CD14-positive monocyte (primary cell): ENCODE measurements around the gene GDPGP1. TPM values are rescaled to one million over a fixed set of nuclear protein-coding genes. Genes with fewer than 3 reads are reported as not detected.
A peak's percentile ranks its signal among the peaks of the same experiment; 100 is the strongest.

Source experiments
- DNase-seq, 3 donors: peaks; one replicate each; pipeline ENCODE4 v3.0.0-alpha.2; 2011 to 2022
- H2AFZ ChIP-seq: 2 replicates; pipeline ENCODE4 v1.6.0; 2012; ENCODE audit warnings: mild to moderate bottlenecking, low read depth, low read length, inconsistent platforms; ENCODE audit not compliant: insufficient read depth, poor library complexity, severe bottlenecking
- H3K27ac ChIP-seq, 2 donors: 1 replicate in 1 of 2; 2 replicates in 1 of 2; pipeline ENCODE4 v1.5.1; 2012 to 2013; ENCODE audit warnings: low read length in 2 of 2, control low read depth in 1 of 2, inconsistent platforms in 1 of 2, low read depth in 1 of 2, mild to moderate bottlenecking in 1 of 2
- H3K27me3 ChIP-seq, 2 donors: one replicate each; pipeline versions ENCODE4 v1.6.0 to v1.6.1; 2011 to 2013; ENCODE audit warnings: low read length in 2 of 2; ENCODE audit not compliant: control insufficient read depth in 2 of 2, insufficient read depth in 2 of 2
- H3K36me3 ChIP-seq, 2 donors: replicated peaks in 1 of 2; 1 replicate in 1 of 2; 2 replicates in 1 of 2; pipeline versions ENCODE4 v1.5.1 to v1.6.1; 2012 to 2013; ENCODE audit warnings: low read length in 2 of 2, control low read depth in 1 of 2, inconsistent platforms in 1 of 2, mild to moderate bottlenecking in 1 of 2; ENCODE audit not compliant: insufficient read depth in 2 of 2, control insufficient read depth in 1 of 2
- H3K4me1 ChIP-seq, 2 donors: 1 replicate in 1 of 2; 2 replicates in 1 of 2; pipeline versions ENCODE4 v1.5.1 to v1.6.1; 2012 to 2013; ENCODE audit warnings: low read length in 2 of 2, control low read depth in 1 of 2, inconsistent platforms in 1 of 2, mild to moderate bottlenecking in 1 of 2, moderate library complexity in 1 of 2; ENCODE audit not compliant: insufficient read depth in 2 of 2, control insufficient read depth in 1 of 2
- H3K4me2 ChIP-seq: replicated peaks from 2 replicates; pipeline ENCODE3; 2012; ENCODE audit warnings: low read length, moderate library complexity, mild to moderate bottlenecking; ENCODE audit not compliant: poor library complexity, severe bottlenecking; ENCODE audit errors: extremely low read depth
- H3K4me3 ChIP-seq, 3 experiments: fragments of 200-600 bp in 1 of 3; sonication (generic) in 1 of 3; replicated peaks in 1 of 3; 1 replicate in 2 of 3; 2 replicates in 1 of 3; pipeline ENCODE4 v1.5.1; 2011 to 2013; ENCODE audit warnings: low read length in 3 of 3, mild to moderate bottlenecking in 3 of 3, control low read depth in 2 of 3, low read depth in 2 of 3, inconsistent platforms in 1 of 3, moderate library complexity in 1 of 3
- H3K79me2 ChIP-seq: 2 replicates; pipeline ENCODE4 v1.6.0; 2012; ENCODE audit warnings: mild to moderate bottlenecking, control low read depth, inconsistent platforms, low read length, moderate library complexity; ENCODE audit not compliant: insufficient read depth
- H3K9ac ChIP-seq: 2 replicates; pipeline ENCODE4 v1.6.0; 2017; ENCODE audit warnings: low read length, mild to moderate bottlenecking; ENCODE audit not compliant: insufficient read depth, poor library complexity, severe bottlenecking
- H3K9me3 ChIP-seq, 2 donors: replicated peaks in 1 of 2; 1 replicate in 1 of 2; 2 replicates in 1 of 2; pipeline versions ENCODE4 v1.5.1 to v1.6.1; 2012 to 2013; ENCODE audit warnings: low read length in 2 of 2, control low read depth in 1 of 2; ENCODE audit not compliant: control insufficient read depth in 1 of 2, insufficient read depth in 1 of 2
- H4K20me1 ChIP-seq: 2 replicates; pipeline ENCODE4 v1.6.0; 2012; ENCODE audit warnings: mild to moderate bottlenecking, low read length, control low read depth, moderate library complexity; ENCODE audit not compliant: insufficient read depth
- H3K27ac Mint-ChIP-seq, 7 donors: one replicate each; pipeline ENCODE4 v1.8.0; 2020; ENCODE audit warnings: mild to moderate bottlenecking in 7 of 7, mixed read lengths in 7 of 7, moderate library complexity in 6 of 7, inconsistent platforms in 2 of 7
- H3K27me3 Mint-ChIP-seq, 3 donors: one replicate each; pipeline ENCODE4 v1.8.0; 2021 to 2022; ENCODE audit warnings: low read depth in 3 of 3, mild to moderate bottlenecking in 3 of 3, mixed read lengths in 3 of 3, moderate library complexity in 3 of 3, inconsistent platforms in 1 of 3
- H3K36me3 Mint-ChIP-seq, 2 donors: one replicate each; pipeline ENCODE4 v1.8.0; 2020; ENCODE audit warnings: mixed read lengths in 2 of 2, inconsistent platforms in 1 of 2, mild to moderate bottlenecking in 1 of 2
- H3K4me1 Mint-ChIP-seq: one replicate; pipeline ENCODE4 v1.8.0; 2020; ENCODE audit warnings: mild to moderate bottlenecking, mixed read lengths
- H3K4me3 Mint-ChIP-seq, 2 donors: one replicate each; pipeline ENCODE4 v1.8.0; 2020; ENCODE audit warnings: mild to moderate bottlenecking in 2 of 2, mixed read lengths in 2 of 2, moderate library complexity in 1 of 2
- H3K9me3 Mint-ChIP-seq, 7 donors: one replicate each; pipeline ENCODE4 v1.8.0; 2020 to 2022; ENCODE audit warnings: mixed read lengths in 7 of 7, mild to moderate bottlenecking in 6 of 7, moderate library complexity in 6 of 7, inconsistent platforms in 2 of 7
- WGBS: methylation state at CpG from one replicate; pipeline ENCODE4 v1.1.5; 2013; ENCODE audit warnings: missing lambda C conversion rate; ENCODE audit not compliant: insufficient coverage; 5-methylcytosine and 5-hydroxymethylcytosine counted together
- intact Hi-C, 2 donors: fragments of 100-400 bp; cut with micrococcal nuclease; formaldehyde crosslinking; loops; one replicate each; pipeline versions ENCODE4 v1.15.0 to v1.15.1; 2023
- polyA plus RNA-seq, 3 donors: library from polyadenylated mRNA; depleted of rRNA in 1 of 3; unstranded in 2 of 3; stranded (reverse) in 1 of 3; fragments of 300-500 nt in 2 of 3; fragments of >200 nt in 1 of 3; fragmentation: Illumina TruSeq in 2 of 3; gene quantifications; 1 replicate in 2 of 3; 2 replicates in 1 of 3; pipeline ENCODE4 v1.2.3, GENCODE V29; 2012 to 2021
- TF ChIP-seq, protein P1 (sequence below): fragments of 200-600 bp; IDR thresholded peaks from one replicate; pipeline ENCODE4 v1.8.0; 2022; ENCODE audit warnings: antibody characterized with exemption, mild to moderate bottlenecking

Gene GDPGP1
- polyA plus RNA-seq, 3 donors = 0.53 to 3.3 (median 0.91) TPM

DNA sequence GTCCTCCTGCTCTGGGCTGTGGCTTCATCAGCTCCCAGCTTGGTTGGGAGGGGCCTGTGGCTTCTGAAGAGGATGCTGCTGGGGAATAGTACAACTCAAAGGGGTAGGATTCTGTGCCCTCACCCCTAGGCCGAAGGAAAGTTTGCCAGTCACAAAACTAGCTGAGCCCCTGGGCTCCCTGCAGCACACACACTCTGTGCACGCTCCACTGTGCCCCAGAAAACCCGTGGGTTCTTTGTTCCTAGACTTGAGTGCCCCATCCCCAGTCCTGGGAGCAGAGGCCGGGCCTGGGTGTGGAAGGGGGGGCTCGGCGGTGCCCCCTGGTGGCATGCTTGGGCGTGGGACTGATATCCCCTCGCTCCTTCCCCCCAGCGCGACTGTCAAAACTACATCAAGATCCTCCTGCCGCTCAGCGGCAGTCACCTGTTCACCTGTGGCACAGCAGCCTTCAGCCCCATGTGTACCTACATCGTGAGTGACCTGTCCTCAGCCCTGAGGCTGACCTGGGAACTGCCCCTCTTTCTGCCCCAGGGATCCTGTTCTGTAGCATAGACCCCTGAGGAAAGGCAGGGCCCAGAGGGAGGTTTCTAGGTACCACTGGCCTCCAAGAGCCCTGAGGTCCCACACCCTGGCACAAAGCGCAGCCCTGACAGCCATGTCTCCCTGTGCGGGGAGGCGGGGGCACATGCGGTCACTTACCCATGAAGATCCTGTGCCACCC is 14.4 kb upstream of the GDPGP1 start:
- H3K27ac Mint-ChIP-seq = peak overlapping the region in 2 of 7 donors; percentile 50 to 80
- peaks cover 29% of the 10 kb centered on the region for H3K79me2 ChIP-seq

GRCh38 chr15:90221246-90221900 is 12.6 kb upstream of the GDPGP1 start:
- Mint-ChIP-seq H3K27ac (peak overlapping the region in 1 of 7 donors; percentile 35), H3K4me1 (peaks cover 3% of the 10 kb centered on the region), H3K4me3 (no peak overlapping the region), H3K27me3 (peaks cover 0 to 2% (median 0%) of the 10 kb centered on the region in 3 donors), H3K36me3 (peaks cover 71 to 93% of the 10 kb centered on the region in 2 donors), H3K9me3 (no peaks in the 10 kb centered on the region)
- Histone ChIP-seq H4K20me1 (peaks cover 76% of the 10 kb centered on the region), H3K9ac (no peak overlapping the region), H3K27me3 (no peaks in the 10 kb centered on the region), H2AFZ (no peak overlapping the region), H3K4me2 (no peak overlapping the region), H3K4me3 (no peak overlapping the region), H3K9me3 (no peaks in the 10 kb centered on the region), H3K79me2 (peaks cover 14% of the 10 kb centered on the region), H3K4me1 (no peaks in the 10 kb centered on the region), H3K36me3 (peaks cover 80 to 91% of the 10 kb centered on the region in 2 donors), H3K27ac (no peak overlapping the region)
- intact Hi-C loops = no loop called here
- TF ChIP-seq, protein P1, sequence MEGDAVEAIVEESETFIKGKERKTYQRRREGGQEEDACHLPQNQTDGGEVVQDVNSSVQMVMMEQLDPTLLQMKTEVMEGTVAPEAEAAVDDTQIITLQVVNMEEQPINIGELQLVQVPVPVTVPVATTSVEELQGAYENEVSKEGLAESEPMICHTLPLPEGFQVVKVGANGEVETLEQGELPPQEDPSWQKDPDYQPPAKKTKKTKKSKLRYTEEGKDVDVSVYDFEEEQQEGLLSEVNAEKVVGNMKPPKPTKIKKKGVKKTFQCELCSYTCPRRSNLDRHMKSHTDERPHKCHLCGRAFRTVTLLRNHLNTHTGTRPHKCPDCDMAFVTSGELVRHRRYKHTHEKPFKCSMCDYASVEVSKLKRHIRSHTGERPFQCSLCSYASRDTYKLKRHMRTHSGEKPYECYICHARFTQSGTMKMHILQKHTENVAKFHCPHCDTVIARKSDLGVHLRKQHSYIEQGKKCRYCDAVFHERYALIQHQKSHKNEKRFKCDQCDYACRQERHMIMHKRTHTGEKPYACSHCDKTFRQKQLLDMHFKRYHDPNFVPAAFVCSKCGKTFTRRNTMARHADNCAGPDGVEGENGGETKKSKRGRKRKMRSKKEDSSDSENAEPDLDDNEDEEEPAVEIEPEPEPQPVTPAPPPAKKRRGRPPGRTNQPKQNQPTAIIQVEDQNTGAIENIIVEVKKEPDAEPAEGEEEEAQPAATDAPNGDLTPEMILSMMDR = peak; percentile 56
- 78% methylated on average over 13 of the region's 14 CpGs for WGBS
- peak in 1 of 3 donors; percentile 48 for DNase-seq

More for the DNA sequence above, 14.4 kb upstream of the GDPGP1 start:
- Histone ChIP-seq H3K9me3 (no peaks in the 10 kb centered on the region), H3K27me3 (no peaks in the 10 kb centered on the region), H3K4me3 (no peak overlapping the region), H2AFZ (no peak overlapping the region), H3K36me3 (peaks cover 68 to 89% of the 10 kb centered on the region in 2 donors), H3K4me2 (no peak overlapping the region), H3K27ac (peak overlapping the region in 1 of 2 donors; percentile 26), H3K9ac (no peak overlapping the region), H3K4me1 (no peaks in the 10 kb centered on the region), H4K20me1 (peaks cover 83% of the 10 kb centered on the region)
- Mint-ChIP-seq H3K27me3 (peaks cover 0 to 2% (median 0%) of the 10 kb centered on the region in 3 donors), H3K36me3 (peaks cover 64 to 86% of the 10 kb centered on the region in 2 donors), H3K9me3 (no peaks in the 10 kb centered on the region), H3K4me1 (peaks cover 6% of the 10 kb centered on the region), H3K4me3 (no peak overlapping the region)
- TF ChIP-seq, protein P1 = peak; percentile 74
- peak in 2 of 3 donors; percentile 33 to 46 for DNase-seq
- 66% methylated on average over 12 of the region's 17 CpGs for WGBS
- intact Hi-C loops = no loop called here
